Peyer's patch (tissue), 4 donors: Measurements from ENCODE around the gene FAM107B.

Source experiments
- POLR2A ChIP-seq, 2 donors: fragments of 450-650 bp; IDR thresholded peaks; one replicate each; pipeline ENCODE4 v1.5.1; 2017; ENCODE audit warnings: antibody characterized with exemption in 2 of 2, mild to moderate bottlenecking in 2 of 2, moderate library complexity in 2 of 2
- TF ChIP-seq, protein P1 (sequence below), 6 experiments: fragments of 450-650 bp in 4 of 6; fragments of 200-600 bp in 2 of 6; sonication (generic) in 1 of 6; IDR thresholded peaks; one replicate each; pipeline ENCODE4 v1.5.1; 2017 to 2019; ENCODE audit warnings: antibody characterized with exemption in 6 of 6, mild to moderate bottlenecking in 3 of 6, moderate library complexity in 1 of 6

DNA sequence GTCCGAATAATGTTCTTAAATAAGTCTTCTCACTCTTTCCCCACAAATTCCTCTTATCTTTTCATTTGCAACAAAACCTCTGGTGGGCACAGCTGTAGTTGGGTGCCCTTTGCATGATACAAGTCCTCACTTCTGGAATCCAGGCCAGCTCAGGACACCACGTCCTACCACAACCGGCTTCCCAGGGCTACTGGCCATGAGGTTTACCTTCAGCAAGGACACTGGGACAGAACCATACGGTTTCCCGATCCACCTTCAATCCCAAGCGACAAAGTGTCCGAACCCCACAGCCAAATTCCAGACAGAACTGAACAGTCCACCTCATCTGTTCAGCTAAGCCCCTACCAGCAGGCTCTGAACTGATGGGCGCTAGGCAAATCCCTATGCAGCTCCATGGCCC lies 174.6 kb downstream of the FAM107B start:
- TF ChIP-seq, protein P1, sequence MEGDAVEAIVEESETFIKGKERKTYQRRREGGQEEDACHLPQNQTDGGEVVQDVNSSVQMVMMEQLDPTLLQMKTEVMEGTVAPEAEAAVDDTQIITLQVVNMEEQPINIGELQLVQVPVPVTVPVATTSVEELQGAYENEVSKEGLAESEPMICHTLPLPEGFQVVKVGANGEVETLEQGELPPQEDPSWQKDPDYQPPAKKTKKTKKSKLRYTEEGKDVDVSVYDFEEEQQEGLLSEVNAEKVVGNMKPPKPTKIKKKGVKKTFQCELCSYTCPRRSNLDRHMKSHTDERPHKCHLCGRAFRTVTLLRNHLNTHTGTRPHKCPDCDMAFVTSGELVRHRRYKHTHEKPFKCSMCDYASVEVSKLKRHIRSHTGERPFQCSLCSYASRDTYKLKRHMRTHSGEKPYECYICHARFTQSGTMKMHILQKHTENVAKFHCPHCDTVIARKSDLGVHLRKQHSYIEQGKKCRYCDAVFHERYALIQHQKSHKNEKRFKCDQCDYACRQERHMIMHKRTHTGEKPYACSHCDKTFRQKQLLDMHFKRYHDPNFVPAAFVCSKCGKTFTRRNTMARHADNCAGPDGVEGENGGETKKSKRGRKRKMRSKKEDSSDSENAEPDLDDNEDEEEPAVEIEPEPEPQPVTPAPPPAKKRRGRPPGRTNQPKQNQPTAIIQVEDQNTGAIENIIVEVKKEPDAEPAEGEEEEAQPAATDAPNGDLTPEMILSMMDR (IDR thresholded peaks at IDR 0.05), result no peak
- TF ChIP-seq POLR2A (IDR thresholded peaks at IDR 0.05), result no peak
